Neutrophil (primary cell): ENCODE results near the gene PLEKHA3.
"Not testable (repeated sequence)": the region's sequence is repeated elsewhere in the genome, so short reads cannot be mapped to it uniquely, and the experiment has no call there.

Source experiments
- H3K27ac ChIP-seq: fragments of 200-600 bp; sonication (generic); 2 replicates; pipeline ENCODE4 v1.5.1; 2016; ENCODE audit warnings: mild to moderate bottlenecking, moderate library complexity
- H3K27me3 ChIP-seq: fragments of 200-600 bp; sonication (generic); 2 replicates; pipeline ENCODE4 v1.6.0; 2016; ENCODE audit warnings: mild to moderate bottlenecking
- H3K36me3 ChIP-seq: fragments of 200-600 bp; sonication (generic); 2 replicates; pipeline ENCODE4 v1.5.1; 2017
- H3K4me1 ChIP-seq, 2 experiments: fragments of 200-600 bp in 1 of 2; sonication (generic) in 1 of 2; 1 replicate in 1 of 2; 2 replicates in 1 of 2; pipeline versions ENCODE4 v1.5.1 to v1.6.1; 2013 to 2016; ENCODE audit warnings: low read depth in 1 of 2, low read length in 1 of 2, mild to moderate bottlenecking in 1 of 2, moderate library complexity in 1 of 2; ENCODE audit not compliant: control insufficient read depth in 1 of 2, insufficient read depth in 1 of 2
- H3K4me3 ChIP-seq, 2 experiments: fragments of 200-600 bp in 1 of 2; sonication (generic) in 1 of 2; 1 replicate in 1 of 2; 2 replicates in 1 of 2; pipeline ENCODE4 v1.5.1; 2013 to 2016; ENCODE audit warnings: low read depth in 1 of 2, low read length in 1 of 2, mild to moderate bottlenecking in 1 of 2, moderate library complexity in 1 of 2
- H3K9me3 ChIP-seq: fragments of 200-600 bp; sonication (generic); 2 replicates; pipeline ENCODE4 v1.5.1; 2016
- CTCF ChIP-seq: fragments of 200-600 bp; sonication (generic); IDR thresholded peaks from 2 replicates; pipeline ENCODE4 v1.5.1; 2016; ENCODE audit warnings: antibody characterized with exemption

PLEKHA3 gene

DNA sequence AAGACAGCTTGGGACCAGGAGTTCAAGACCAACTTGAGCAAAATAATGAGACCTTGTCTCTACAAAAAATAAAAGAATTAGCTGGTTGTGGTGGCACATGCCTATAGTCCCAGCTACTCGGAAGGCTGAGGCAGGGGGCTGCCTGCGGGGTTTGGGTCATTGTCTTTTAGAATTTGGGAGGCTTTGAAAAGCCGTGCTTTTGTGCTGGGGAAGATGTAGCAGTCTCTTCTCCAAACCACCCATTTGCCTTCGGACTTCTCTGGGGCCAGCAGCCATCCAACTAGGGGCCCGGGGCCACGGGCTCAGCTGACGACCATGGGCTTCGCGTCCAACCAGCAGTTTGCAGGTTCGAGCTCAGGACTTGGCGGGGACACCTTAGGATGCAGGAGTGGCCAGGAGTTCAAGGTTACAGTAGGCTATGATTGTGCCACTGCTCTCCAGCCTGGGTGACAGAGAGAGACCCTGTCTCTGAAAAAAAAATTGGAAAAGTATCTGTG lies 22.8 kb upstream of the PLEKHA3 start:
- Histone ChIP-seq H3K27me3 (no peaks in the 10 kb centered on the region), H3K27ac (no peak overlapping the region), H3K36me3 (no peaks in the 10 kb centered on the region), H3K9me3 (no peaks in the 10 kb centered on the region), H3K4me1 (no peaks in the 10 kb centered on the region), H3K4me3 (no peak overlapping the region)
- TF ChIP-seq CTCF: no peak

DNA sequence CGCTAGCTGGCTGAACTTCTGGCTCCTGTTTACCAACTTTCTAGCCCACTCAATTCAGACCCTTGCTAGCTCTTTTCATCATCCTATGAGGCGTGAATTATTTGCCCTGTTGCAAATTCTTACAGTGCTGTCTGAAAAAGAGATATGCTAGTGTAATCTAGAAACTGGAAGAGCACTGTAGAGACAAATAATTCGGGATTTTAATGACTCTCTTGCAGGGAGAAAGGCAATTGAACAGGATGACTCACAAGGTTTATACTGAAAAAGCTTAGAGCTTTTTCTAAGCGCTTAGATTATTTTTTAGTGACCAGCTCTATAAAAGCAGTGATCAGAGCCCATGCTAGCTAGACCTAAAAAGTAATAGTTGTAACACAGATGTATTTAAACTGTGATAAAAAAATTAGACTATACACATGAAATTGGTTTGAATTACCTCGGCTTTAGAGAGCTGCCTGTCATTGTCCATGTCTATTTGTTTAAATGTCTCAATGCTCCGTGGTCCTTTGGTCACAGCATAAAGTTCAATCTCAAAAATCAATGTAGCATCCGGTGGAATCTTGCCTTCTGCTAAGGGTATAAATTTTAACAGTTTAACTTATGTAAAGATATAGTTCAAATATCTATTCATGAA lies 10.9 kb upstream of the PLEKHA3 start:
- H3K4me3 ChIP-seq: no peak overlapping the region
- no peaks in the 10 kb centered on the region for H3K27me3 ChIP-seq
- no peak overlapping the region for H3K27ac ChIP-seq
- no peaks in the 10 kb centered on the region for H3K4me1 ChIP-seq
- no peaks in the 10 kb centered on the region for H3K9me3 ChIP-seq
- TF ChIP-seq CTCF: no peak
- no peaks in the 10 kb centered on the region for H3K36me3 ChIP-seq

- not testable (repeated sequence) for H3K27ac ChIP-seq, H3K9me3 ChIP-seq, H3K36me3 ChIP-seq, H3K4me3 ChIP-seq, H3K4me1 ChIP-seq, H3K27me3 ChIP-seq
Measured at GRCh38 chr2:178471313-178471712, 8.9 kb upstream of the PLEKHA3 start.

- no peaks in the 10 kb centered on the region for H3K9me3 ChIP-seq
- H3K4me1 ChIP-seq: peaks cover 6 to 7% of the 10 kb centered on the region in 2 experiments
- H3K36me3 ChIP-seq: no peaks in the 10 kb centered on the region
- TF ChIP-seq CTCF: no peak
- no peaks in the 10 kb centered on the region for H3K27me3 ChIP-seq
- no peak overlapping the region for H3K4me3 ChIP-seq
- H3K27ac ChIP-seq: no peak overlapping the region
Measured at GRCh38 chr2:178473373-178473772, 6.9 kb upstream of the PLEKHA3 start.

- Histone ChIP-seq H3K4me3 (no peak overlapping the region), H3K27me3 (no peaks in the 10 kb centered on the region), H3K4me1 (peaks cover 7 to 11% of the 10 kb centered on the region in 2 experiments), H3K9me3 (no peaks in the 10 kb centered on the region), H3K27ac (no peak overlapping the region), H3K36me3 (no peaks in the 10 kb centered on the region)
- TF ChIP-seq CTCF: no peak
Measured at GRCh38 chr2:178473931-178474330, 6.3 kb upstream of the PLEKHA3 start.

DNA sequence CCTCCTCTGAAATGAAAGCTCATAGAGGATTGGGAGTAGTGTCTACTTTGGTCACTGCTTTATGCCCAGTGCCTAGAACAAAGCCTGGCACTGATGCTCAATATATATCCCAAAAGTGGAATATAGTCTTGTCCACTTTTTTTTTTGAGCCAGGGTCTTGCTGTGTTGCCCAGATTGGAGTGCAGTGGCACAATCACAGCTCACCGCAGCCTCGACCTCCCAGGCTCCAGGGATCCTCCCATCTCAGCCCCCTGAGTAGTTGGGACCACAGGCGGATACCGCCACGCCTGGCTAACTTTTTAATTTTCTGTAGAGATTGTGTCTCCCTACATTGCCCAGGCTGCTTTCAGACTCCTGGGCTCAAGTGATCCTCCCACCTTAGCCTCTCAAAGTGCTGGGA lies 5.7 kb upstream of the PLEKHA3 start:
- H3K27ac ChIP-seq: no peak overlapping the region
- peaks cover 14 to 18% of the 10 kb centered on the region in 2 experiments for H3K4me1 ChIP-seq
- H3K4me3 ChIP-seq: no peak overlapping the region
- no peak for TF ChIP-seq CTCF
- H3K36me3 ChIP-seq: no peaks in the 10 kb centered on the region
- no peaks in the 10 kb centered on the region for H3K9me3 ChIP-seq
- H3K27me3 ChIP-seq: no peaks in the 10 kb centered on the region
